ENCODE measurements around the gene MEI4.

Gene MEI4

GRCh38 chr6:77857421-77857820 lies 204.6 kb downstream of the MEI4 start:
- ChIA-PET CTCF (no interaction called here), POLR2A (no interaction called here)
- DNase-seq (ENCODE audit: low read depth, low spot score): no peak
- no peak overlapping the region for H3K4me3 ChIP-seq (ENCODE audit: low read depth, low read length)
- TF ChIP-seq CTCF (IDR thresholded peaks at IDR 0.05; ENCODE audit: insufficient read depth, low read length, missing control alignments): no peak

- no peak for DNase-seq (ENCODE audit: low read depth, low spot score)
- no peak for TF ChIP-seq CTCF (IDR thresholded peaks at IDR 0.05; ENCODE audit: insufficient read depth, low read length, missing control alignments)
- CTCF ChIA-PET: no interaction called here
- POLR2A ChIA-PET: no interaction called here
- H3K4me3 ChIP-seq (ENCODE audit: low read depth, low read length): no peak overlapping the region
These were observed 223.5 kb downstream of the MEI4 start for GRCh38 chr6:77876300-77876699.

- ChIA-PET CTCF (no interaction called here), POLR2A (no interaction called here)
- H3K4me3 ChIP-seq (ENCODE audit: low read depth, low read length): no peak overlapping the region
- no peak for DNase-seq (ENCODE audit: low read depth, low spot score)
- TF ChIP-seq CTCF (IDR thresholded peaks at IDR 0.05; ENCODE audit: insufficient read depth, low read length, missing control alignments): no peak
These were observed 226.7 kb downstream of the MEI4 start for GRCh38 chr6:77879527-77879926.

GRCh38 chr6:77880501-77880900 lies 227.7 kb downstream of the MEI4 start:
- DNase-seq (ENCODE audit: low read depth, low spot score): no peak
- POLR2A ChIA-PET: no interaction called here
- CTCF ChIA-PET: no interaction called here

GRCh38 chr6:77883851-77884250 lies 231.0 kb downstream of the MEI4 start:
- TF ChIP-seq CTCF (IDR thresholded peaks at IDR 0.05; ENCODE audit: insufficient read depth, low read length, missing control alignments): no peak
- no peak overlapping the region for H3K4me3 ChIP-seq (ENCODE audit: low read depth, low read length)
- POLR2A ChIA-PET: no interaction called here
- CTCF ChIA-PET: no interaction called here
- no peak for DNase-seq (ENCODE audit: low read depth, low spot score)

More at GRCh38 chr6:77880501-77880900, 227.7 kb downstream of the MEI4 start:
- no peak overlapping the region for H3K4me3 ChIP-seq (ENCODE audit: low read depth, low read length)
- no peak for TF ChIP-seq CTCF (IDR thresholded peaks at IDR 0.05; ENCODE audit: insufficient read depth, low read length, missing control alignments)

GRCh38 chr6:77893391-77893790 lies 240.6 kb downstream of the MEI4 start:
- H3K4me3 ChIP-seq (ENCODE audit: low read depth, low read length): no peak overlapping the region
- ChIA-PET CTCF (no interaction called here), POLR2A (no interaction called here)
- TF ChIP-seq CTCF (IDR thresholded peaks at IDR 0.05; ENCODE audit: insufficient read depth, low read length, missing control alignments): no peak
- no peak for DNase-seq (ENCODE audit: low read depth, low spot score)
